Fibroblast of skin of right biceps (primary cell): ENCODE results near the gene SCARF2.
"Not testable (repeated sequence)": the region's sequence is repeated elsewhere in the genome, so short reads cannot be mapped to it uniquely, and the experiment has no call there.

Experiments used
- DNase-seq: peaks from one replicate; pipeline ENCODE4 v3.0.0-alpha.2; 2013

The SCARF2 gene

GRCh38 chr22:20427104-20427944 lies 10.3 kb downstream of the SCARF2 start:
- no peak for DNase-seq

GRCh38 chr22:20426259-20426615 lies 11.4 kb downstream of the SCARF2 start:
- DNase-seq, result no peak

- DNase-seq, result no peak
Observed at GRCh38 chr22:20425566-20426258, 11.9 kb downstream of the SCARF2 start.

GRCh38 chr22:20424932-20425565 lies 12.6 kb downstream of the SCARF2 start:
- no peak for DNase-seq

- no peak for DNase-seq
Observed at GRCh38 chr22:20424568-20424931, 13.1 kb downstream of the SCARF2 start.

GRCh38 chr22:20423906-20424551 lies 13.6 kb downstream of the SCARF2 start:
- no peak for DNase-seq

- no peak for DNase-seq
Observed at GRCh38 chr22:20423008-20423905, 14.4 kb downstream of the SCARF2 start.

GRCh38 chr22:20422271-20423007 lies 15.2 kb downstream of the SCARF2 start:
- peak; percentile 90 for DNase-seq

- peak; percentile 35 for DNase-seq
Observed at GRCh38 chr22:20421507-20421874, 16.1 kb downstream of the SCARF2 start.

- no peak for DNase-seq
Observed at GRCh38 chr22:20420157-20420842, 17.3 kb downstream of the SCARF2 start.

GRCh38 chr22:20419664-20419951 lies 18.0 kb downstream of the SCARF2 start:
- no peak for DNase-seq

- peak; percentile 79 for DNase-seq
Observed at GRCh38 chr22:20418211-20418788, 19.3 kb downstream of the SCARF2 start.

GRCh38 chr22:20415699-20416098 lies 21.9 kb downstream of the SCARF2 start:
- not testable (repeated sequence) for DNase-seq

GRCh38 chr22:20415241-20415640 lies 22.4 kb downstream of the SCARF2 start:
- not testable (repeated sequence) for DNase-seq

GRCh38 chr22:20414450-20414849 lies 23.2 kb downstream of the SCARF2 start:
- no peak for DNase-seq

GRCh38 chr22:20414059-20414440 lies 23.6 kb downstream of the SCARF2 start:
- DNase-seq, result no peak

GRCh38 chr22:20413217-20414058 lies 24.2 kb downstream of the SCARF2 start:
- DNase-seq, result no peak

GRCh38 chr22:20412474-20413216 lies 25.0 kb downstream of the SCARF2 start:
- DNase-seq, result no peak

GRCh38 chr22:20409385-20409784 lies 28.2 kb downstream of the SCARF2 start:
- DNase-seq, result not testable (repeated sequence)
